ENCODE results near the gene TMEM52. TPM values are rescaled to one million over a fixed set of nuclear protein-coding genes. Genes with fewer than 3 reads are reported as not detected.

The TMEM52 gene
- total RNA-seq, 1 experiment from 2014 or later: 9.6 TPM

DNA sequence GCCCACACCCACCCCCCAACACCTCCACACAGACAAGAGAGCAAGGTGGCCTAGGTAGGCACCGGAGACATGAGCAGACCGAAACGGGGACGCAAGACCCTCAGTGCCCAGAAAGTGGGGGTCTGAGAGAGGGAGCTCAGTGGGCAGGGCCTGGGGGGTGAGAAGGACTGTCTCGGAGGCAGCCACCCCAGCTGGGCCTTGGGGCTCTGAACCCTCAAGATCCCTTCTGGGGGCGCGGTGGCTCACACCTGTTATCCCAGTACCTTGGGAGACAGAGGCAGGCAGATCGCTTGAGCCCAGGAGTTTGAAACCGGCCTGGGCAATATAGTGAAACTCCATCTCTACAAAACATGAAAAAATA is 19.1 kb downstream of the TMEM52 start:
- no CpG with 5 or more reads among the region's 9 CpGs for WGBS (ENCODE audit: extremely low coverage, insufficient read length, low lambda C conversion rate)
- peaks cover 10 to 17% of the 10 kb centered on the region in 2 experiments for H3K4me1 Mint-ChIP-seq

More for the DNA sequence above, 19.1 kb downstream of the TMEM52 start:
- no peak overlapping the region for H2AK5ac ChIP-seq (ENCODE audit: insufficient read length, low read length)
- H3K36me3 Mint-ChIP-seq (ENCODE audit: insufficient read depth in 1 of 3, low read depth in 3 of 3): no peaks in the 10 kb centered on the region
- no peak overlapping the region for H3K23ac ChIP-seq (ENCODE audit: insufficient read length, low read depth, low read length)
- H4K91ac ChIP-seq (ENCODE audit: insufficient read length, low read depth, low read length): no peak overlapping the region
- TF ChIP-seq CTCF (conservative IDR thresholded peaks at IDR 0.05): no peak
- H2BK120ac ChIP-seq (ENCODE audit: low read depth, low read length, poor library complexity, severe bottlenecking): no peak overlapping the region
- no peaks in the 10 kb centered on the region for H3K9me3 ChIP-seq (ENCODE audit: control insufficient read depth, low read depth, low read length)
- no peaks in the 10 kb centered on the region for H3K79me1 ChIP-seq (ENCODE audit: insufficient read depth, low read depth, low read length, poor library complexity, severe bottlenecking)
- peaks cover 6% of the 10 kb centered on the region for H3K27me3 Mint-ChIP-seq (ENCODE audit: low read depth)
- H2AFZ ChIP-seq (ENCODE audit: low read length): no peak overlapping the region
- no peak overlapping the region for H3K27ac ChIP-seq (ENCODE audit: insufficient read length, low read depth, low read length)
- H4K20me1 ChIP-seq (ENCODE audit: control insufficient read depth, insufficient read depth, insufficient read length): no peaks in the 10 kb centered on the region
- peaks cover 6% of the 10 kb centered on the region in 2 experiments; a peak in 3 of 5 replicates for H3K9me3 Mint-ChIP-seq
- H3K56ac ChIP-seq (ENCODE audit: insufficient read length, low read depth, low read length): no peak overlapping the region
- no peak overlapping the region; the same call in 1 of the 2 replicates for H3K14ac ChIP-seq (ENCODE audit: insufficient read depth, low read length)
- no peak overlapping the region for H3K9ac ChIP-seq (ENCODE audit: extremely low read depth, insufficient read length, low read length)
- H4K5ac ChIP-seq (ENCODE audit: insufficient read length, low read depth, low read length): no peak overlapping the region
- no peak overlapping the region for H3T11ph ChIP-seq (ENCODE audit: low read length)
- no peak overlapping the region for H4K8ac ChIP-seq (replicated peaks; ENCODE audit: insufficient read length, low read depth, low read length)
- no peak overlapping the region for H3K4me2 ChIP-seq (ENCODE audit: insufficient read depth, insufficient read length, low read length)
- H3K4me3 Mint-ChIP-seq: no peak overlapping the region
- no peak overlapping the region for H2BK5ac ChIP-seq (ENCODE audit: insufficient read length, low read length)
- H3K27me3 ChIP-seq (ENCODE audit: insufficient read depth, low read length): no peaks in the 10 kb centered on the region
- H3K4ac ChIP-seq (ENCODE audit: low read depth, low read length): no peak overlapping the region
- no peak overlapping the region for H2BK20ac ChIP-seq (ENCODE audit: low read depth, low read length, poor library complexity, severe bottlenecking)
- H2BK12ac ChIP-seq (ENCODE audit: insufficient read length, low read depth, low read length): no peak overlapping the region
- no peak for DNase-seq
- H3K4me1 ChIP-seq (ENCODE audit: insufficient read depth, low read length): 0 out of 2 replicates have a peak, but pooled peaks cover under 1% of the 10 kb centered on the region
- H3K79me2 ChIP-seq (ENCODE audit: insufficient read depth, low read length): no peaks in the 10 kb centered on the region
- no peak overlapping the region for H3K18ac ChIP-seq (ENCODE audit: insufficient read length, low read depth, low read length)
- no peaks in the 10 kb centered on the region for H3K23me2 ChIP-seq (ENCODE audit: insufficient read length, low read depth, low read length, poor library complexity, severe bottlenecking)
- H3K27ac Mint-ChIP-seq: no peak overlapping the region
- H2BK15ac ChIP-seq (ENCODE audit: low read depth, low read length): no peak overlapping the region

All from H9 (cell line).